NCI-H2029 treated with DMSO at 0.1 percent for 48 hours (cell line): ENCODE results near the gene ALKBH1.
A peak's percentile ranks its signal among the peaks of the same experiment; 100 is the strongest.
"Not testable (repeated sequence)": the region's sequence is repeated elsewhere in the genome, so short reads cannot be mapped to it uniquely, and the experiment has no call there.

Experiments
- DNase-seq: peaks from one replicate; lab custom pipeline; 2025; lab: John Stamatoyannopoulos, UW

Gene ALKBH1

DNA sequence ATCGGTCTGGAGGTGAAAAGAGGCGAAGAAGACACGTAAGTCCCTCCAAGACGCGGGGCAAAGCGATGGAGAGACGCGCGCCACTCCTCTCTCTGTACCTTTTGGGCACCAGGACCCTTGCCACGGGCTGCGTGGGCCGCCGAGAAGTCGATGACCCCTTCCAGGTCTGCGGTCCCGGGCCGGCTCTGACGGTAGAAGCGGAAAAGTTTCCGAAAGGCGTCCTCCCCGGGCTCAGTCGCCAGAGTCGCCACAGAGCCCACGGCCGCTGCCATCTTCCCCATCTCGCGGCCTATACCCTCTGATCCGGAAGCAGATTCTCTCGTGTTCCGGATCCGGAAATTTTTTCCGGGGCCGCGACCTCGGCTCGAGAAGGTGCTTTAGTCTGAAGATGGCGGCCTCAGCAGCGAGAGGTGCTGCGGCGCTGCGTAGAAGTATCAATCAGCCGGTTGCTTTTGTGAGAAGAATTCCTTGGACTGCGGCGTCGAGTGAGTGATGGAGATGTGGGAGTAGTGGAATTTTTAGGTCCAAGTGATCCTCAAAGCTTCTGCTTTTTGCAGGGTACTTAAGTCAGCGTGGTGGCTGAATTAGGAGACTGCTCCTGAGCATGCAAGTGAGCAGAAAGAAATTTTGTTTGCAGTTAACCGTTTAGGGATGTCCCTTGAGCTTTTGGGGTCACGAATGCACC lies at the start of gene ALKBH1, which contains the start of gene SLIRP:
ALKBH1 (minus strand) TSS at position 300 of the 685 bp plus-strand sequence; CDS start at position 281, 19 bp downstream.
SLIRP (plus strand) TSS at position 380 of the 685 bp plus-strand sequence; CDS start at position 389, 9 bp downstream.
- DNase-seq: peak; percentile 52

GRCh38 chr14:77752799-77753516 lies 45.1 kb upstream of the ALKBH1 start:
- no peak for DNase-seq

- no peak for DNase-seq
These were observed 44.4 kb upstream of the ALKBH1 start for GRCh38 chr14:77752266-77752665.

DNA sequence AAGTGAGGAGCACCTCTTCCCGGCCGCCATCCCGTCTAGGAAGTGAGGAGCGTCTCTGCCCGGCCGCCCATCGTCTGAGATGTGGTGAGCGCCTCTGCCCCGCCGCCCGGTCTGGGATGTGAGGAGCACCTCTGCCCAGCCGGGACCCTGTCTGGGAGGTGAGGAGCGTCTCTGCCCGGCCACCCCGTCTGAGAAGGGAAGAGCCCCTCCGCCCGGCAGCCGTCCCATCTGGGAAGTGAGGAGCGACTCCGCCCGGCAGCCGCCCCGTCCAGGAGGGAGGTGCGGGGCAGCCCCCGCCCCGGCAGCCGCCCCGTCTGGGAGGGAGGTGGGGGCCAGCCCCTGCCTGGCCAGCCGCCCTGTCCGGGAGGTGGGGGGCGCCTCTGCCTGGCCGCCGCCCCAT lies 39.6 kb upstream of the ALKBH1 start:
- DNase-seq: not testable (repeated sequence)

DNA sequence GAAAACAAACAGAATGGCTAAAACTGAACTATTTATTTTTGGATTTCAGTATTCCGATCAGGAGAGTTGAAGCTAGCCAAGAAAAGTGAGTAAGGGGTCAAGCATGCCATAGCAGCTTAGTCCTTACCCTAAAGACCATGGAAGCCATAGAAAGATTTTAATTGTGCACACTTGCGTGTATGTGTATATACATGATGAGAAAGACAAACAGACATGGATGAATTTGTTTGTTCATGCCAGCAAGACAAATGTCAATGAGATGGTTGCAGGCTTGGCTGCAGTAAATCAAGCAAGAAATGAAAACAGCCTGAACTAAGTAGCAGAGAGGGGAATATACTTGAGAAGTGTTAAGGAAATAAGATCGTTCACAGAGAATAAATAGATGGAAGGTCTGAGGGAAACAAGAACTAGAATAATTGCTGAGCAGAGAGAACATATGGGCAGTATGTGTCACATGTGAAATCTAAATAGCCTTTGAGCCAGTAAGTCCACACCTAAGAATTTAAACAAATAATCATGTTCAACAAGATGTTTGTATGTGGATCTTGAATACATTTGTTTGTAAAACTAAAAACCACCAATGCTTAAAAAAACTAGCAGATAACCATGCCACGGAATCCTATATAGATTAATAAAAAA lies 38.4 kb upstream of the ALKBH1 start:
- no peak for DNase-seq

DNA sequence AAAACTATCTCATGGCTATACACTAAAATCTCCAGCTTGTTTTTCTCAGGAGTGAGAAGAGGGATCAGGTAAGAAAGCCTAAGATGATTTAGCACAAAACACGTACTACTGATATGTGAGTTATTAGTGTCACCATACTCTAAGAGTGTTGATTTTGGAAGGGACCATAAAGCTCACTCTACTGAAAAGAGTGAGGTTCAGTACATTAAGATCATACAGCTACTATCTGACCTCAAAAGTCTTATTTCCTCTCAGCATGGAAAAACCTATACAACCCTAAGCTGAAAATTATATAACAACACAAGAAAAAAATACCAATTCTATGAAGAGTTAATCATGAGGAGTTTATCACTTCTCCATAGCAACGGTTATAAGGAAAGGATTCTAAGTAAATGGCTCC lies 33.6 kb upstream of the ALKBH1 start:
- no peak for DNase-seq

DNA sequence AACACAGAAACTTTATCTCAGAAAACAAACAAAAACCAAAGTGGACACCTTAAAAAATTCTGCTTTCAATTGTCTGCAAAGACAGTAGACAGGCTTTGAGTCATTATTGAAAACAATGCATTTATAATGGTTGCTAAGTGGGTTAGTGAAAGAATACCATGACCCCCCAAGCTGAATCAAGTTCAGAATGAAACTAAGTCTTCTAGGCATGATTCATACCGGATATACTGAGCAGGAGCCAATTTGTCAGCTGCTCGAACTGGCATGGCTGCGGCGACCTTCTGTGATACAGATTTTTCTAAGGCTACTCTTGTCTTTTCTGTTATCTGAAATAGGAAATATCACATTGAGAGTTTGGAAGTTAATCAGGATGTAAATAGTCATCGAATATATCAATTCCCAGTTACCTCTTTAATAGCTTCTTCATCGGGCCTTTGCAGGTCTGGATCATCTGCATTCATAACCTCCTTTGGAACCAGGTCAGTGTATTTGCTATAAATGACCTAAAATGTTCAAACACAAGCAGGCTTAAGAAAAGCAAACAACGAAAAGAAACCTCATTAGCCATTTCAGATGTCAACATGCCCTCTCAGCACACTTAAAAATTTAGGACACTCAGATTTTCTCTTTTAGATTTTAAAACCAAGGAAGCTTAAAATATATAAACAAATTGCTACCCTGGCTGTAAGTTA lies 30.9 kb upstream of the ALKBH1 start:
- no peak for DNase-seq

GRCh38 chr14:77730976-77731497 lies 23.2 kb upstream of the ALKBH1 start:
- DNase-seq: no peak

- no peak for DNase-seq
These were observed 14.5 kb upstream of the ALKBH1 start for GRCh38 chr14:77722301-77722700.

DNA sequence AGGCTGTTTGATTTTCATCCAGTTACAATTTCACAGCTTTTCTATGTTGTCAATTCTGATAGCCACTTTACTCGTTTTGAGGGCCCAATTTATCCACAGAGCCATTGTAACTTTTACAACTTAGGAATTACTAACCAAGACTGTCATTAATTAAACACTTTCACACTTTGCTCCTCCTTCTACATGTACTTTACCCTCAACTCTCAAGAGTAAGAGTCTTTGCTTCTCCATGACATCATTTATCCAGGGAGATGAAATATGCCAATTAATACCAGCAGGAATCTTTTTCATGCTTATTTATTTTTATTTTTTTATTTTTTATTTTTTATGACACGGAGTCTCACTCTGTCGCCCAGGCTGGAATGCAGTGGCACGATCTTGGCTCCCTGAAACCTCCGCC lies 13.6 kb upstream of the ALKBH1 start:
- no peak for DNase-seq

- no peak for DNase-seq
These were observed 9.9 kb upstream of the ALKBH1 start for GRCh38 chr14:77717608-77718305.

DNA sequence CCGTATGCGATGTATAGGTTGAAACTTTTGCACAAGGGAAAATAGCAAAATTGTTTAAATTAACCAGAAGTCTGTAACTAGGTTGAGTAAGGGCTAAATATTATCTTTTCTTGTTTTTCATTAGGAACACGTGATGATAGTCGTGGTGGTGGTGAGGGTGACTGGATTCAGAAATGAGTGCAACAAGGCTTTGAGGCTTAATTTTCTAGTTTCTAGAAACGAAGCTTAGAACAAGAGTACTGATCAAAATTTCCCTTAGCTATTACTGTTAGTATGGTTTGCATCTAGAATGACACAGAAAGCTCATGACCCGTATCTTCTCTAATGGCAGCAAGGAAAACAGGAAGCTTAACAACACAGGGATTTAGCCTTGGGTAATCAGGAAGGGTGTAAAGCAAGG lies 7.1 kb upstream of the ALKBH1 start:
- DNase-seq: no peak

DNA sequence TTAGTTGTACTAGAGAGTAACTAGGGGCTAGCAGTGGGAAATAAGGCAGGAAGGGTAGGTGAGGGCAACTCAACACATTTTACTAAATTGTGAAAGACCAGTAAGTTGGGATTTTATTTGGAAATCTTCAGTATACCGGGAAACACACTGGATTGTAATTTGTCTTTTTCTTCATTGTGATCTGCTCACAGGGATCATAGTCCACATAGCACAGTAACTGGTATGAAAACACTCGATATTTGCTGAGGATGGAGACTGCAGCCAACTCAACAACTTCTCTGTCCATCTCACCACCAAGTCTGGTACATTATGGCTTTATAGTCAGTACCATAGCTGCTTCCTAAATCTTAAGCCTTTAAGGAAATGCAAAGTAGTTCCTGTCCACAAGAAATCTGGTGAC lies 2.5 kb upstream of the ALKBH1 start:
- no peak for DNase-seq

GRCh38 chr14:77709412-77709811 lies 1.6 kb upstream of the ALKBH1 start:
- no peak for DNase-seq

- no peak for DNase-seq
These were observed 926 bp upstream of the ALKBH1 start for GRCh38 chr14:77708749-77709148.

DNA sequence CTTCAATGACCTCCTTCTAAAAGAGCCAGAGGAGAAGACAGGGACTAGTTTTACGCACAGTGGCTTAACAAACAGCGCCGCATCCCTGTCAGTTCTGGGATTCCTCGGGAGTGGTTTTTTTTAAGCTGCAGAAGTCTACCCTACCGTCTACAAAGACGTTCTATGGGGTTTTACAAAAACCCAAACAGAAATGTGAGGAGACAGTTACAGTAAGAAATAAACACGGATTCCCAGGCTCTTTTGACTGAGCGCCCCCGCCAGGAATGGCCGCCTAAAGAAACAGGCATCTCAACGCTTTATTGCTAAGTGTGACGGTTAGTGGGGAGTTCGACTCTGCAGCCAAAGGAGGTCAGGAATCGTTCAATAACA lies 484 bp downstream of the ALKBH1 start:
- peak; percentile 2 for DNase-seq

DNA sequence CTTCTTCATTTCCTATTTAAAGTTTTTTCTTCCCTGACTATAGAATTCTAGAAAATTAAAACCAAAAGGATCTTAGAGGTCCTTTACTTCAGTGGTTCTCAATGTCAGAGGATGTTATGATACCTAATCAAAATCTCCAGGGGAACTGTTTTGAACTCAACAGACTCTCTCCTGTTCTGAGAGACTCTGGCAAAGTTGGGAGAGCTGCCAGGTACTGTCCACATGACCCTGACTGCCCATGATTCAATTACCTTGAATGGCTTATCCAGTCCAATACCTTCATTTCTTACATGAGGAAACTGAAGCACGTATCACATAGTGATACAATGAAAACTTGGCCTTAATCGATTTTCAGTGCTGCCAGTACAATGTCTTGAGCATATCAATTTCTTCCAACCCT lies 16.6 kb downstream of the ALKBH1 start:
- DNase-seq: no peak

DNA sequence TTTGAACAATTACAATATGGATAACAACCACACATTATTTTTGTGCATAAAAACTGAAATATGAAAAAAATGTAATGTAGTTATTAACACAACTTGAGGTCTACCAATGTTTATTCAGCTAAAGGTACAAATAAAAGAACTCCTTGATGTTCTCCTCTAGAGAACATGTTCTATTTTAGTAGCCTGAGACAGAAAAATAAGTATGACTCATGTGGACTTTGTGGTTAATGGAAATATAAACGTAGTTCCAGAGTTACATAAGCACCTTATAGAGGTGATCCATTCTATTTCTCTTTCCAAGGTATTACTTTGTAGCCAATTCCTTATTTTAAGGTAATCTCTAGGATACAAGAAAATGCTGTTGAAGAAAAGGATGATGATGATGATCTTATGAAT lies 25.7 kb downstream of the ALKBH1 start:
- DNase-seq: no peak

GRCh38 chr14:77681196-77682157 lies 26.3 kb downstream of the ALKBH1 start:
- DNase-seq: no peak

DNA sequence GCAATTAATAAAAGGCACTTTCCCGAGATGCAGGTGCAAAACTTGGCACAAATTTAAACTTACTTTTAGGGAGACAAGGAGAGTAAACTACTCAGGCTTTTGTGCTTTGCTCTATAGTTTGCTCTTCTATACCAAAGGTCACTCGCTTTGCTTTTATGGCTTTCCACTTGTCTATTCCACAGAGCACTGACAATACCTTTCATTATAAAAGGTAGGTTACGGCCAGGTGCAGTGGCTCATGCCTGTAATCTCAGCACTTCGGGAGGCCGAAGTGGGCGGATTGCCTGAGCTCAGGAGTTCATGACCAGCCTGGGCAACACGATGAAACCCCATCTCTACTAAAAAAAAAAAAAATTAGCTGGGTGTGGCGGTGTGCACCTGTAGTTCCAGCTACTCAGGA lies 32.9 kb downstream of the ALKBH1 start:
- DNase-seq: no peak
